Neural crest cell (in vitro differentiated cells): ENCODE data around the gene ADAMTS2. TPM values are rescaled to one million over a fixed set of nuclear protein-coding genes. Genes with fewer than 3 reads are reported as not detected.

Experiments used
- DNase-seq: peaks from one replicate; pipeline ENCODE4 v3.0.0; 2021; ENCODE audit warnings: low read depth, mixed read lengths, low spot score
- H3K27ac Mint-ChIP-seq: one replicate; pipeline ENCODE4 v1.8.0; 2021; ENCODE audit warnings: mild to moderate bottlenecking, mixed read lengths; ENCODE audit not compliant: unreplicated experiment
- H3K27me3 Mint-ChIP-seq: 2 replicates; pipeline ENCODE4 v1.8.0; 2021; ENCODE audit warnings: low read depth, mild to moderate bottlenecking, mixed read lengths
- H3K36me3 Mint-ChIP-seq: 2 replicates; pipeline ENCODE4 v1.8.0; 2021; ENCODE audit warnings: low read depth, mild to moderate bottlenecking, mixed read lengths
- H3K4me1 Mint-ChIP-seq: 2 replicates; pipeline ENCODE4 v1.8.0; 2021; ENCODE audit warnings: mixed read lengths
- H3K4me3 Mint-ChIP-seq: one replicate; pipeline ENCODE4 v1.8.0; 2021; ENCODE audit warnings: mild to moderate bottlenecking, mixed read lengths
- H3K9me3 Mint-ChIP-seq: 2 replicates; pipeline ENCODE4 v1.8.0; 2021; ENCODE audit warnings: mixed read lengths
- CTCF ChIP-seq: fragments of 200-600 bp; sonication (generic); conservative IDR thresholded peaks from 2 replicates; pipeline ENCODE4 v1.5.0; 2021; ENCODE audit warnings: antibody characterized with exemption, mild to moderate bottlenecking
- total RNA-seq: library from RNA; stranded (reverse); gene quantifications from 2 replicates; pipeline ENCODE4 v1.2.1, GENCODE V29; 2021

Gene ADAMTS2
- total RNA-seq, 1 donor from 2014 or later, result 1.5 TPM

DNA sequence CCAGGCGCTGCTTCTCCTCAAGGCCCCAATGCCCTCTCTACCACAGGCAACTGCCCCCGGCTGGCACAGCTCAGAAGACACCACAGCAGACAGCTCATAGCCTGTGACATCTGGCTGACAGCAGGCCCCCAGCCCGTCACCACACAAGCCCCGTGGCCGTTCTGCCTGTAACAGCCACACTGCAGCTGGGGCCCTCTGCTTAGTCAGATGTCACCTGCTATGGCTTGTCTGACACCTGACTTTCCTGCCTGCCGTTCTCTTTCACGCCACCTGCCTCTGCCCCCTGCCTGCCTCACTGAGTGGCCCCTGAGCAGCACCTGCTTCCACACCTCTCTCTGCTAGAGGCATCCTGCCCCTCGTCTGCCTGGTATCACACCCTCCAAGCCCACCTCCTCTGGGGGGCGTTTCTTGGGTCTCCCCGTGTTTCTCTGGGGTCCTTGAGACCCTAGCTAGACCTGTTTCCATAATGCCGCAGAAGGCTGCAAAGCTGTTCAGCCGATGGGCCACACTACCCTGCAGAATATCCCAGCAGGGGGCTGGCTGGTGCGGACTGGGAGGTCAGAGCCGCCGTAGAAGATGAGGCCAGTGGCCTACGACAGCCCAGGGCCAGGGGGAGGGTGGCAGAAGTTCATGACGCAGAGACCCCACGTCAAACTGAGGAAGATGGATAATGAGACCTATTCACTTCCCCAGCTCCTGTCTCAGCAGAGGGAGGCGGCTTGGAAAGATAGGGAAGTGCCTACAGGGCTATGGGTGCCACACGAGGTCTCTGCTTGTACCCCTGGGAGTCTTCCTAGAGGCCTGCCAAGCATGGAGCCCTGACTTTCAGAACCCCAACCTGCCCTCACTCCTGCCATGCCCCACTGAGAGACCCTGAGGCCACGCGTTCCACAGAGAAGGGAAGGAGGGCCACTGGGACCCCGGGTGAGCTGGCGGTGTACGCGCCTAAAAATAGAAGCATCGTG, 190.0 kb downstream of the ADAMTS2 start:
- Mint-ChIP-seq H3K9me3 (no peaks in the 10 kb centered on the region), H3K36me3 (no peaks in the 10 kb centered on the region), H3K4me3 (no peak overlapping the region), H3K27me3 (no peaks in the 10 kb centered on the region), H3K4me1 (peaks cover 14% of the 10 kb centered on the region), H3K27ac (peak overlapping the region; percentile 90)
- no peak for TF ChIP-seq CTCF
- DNase-seq, result no peak

DNA sequence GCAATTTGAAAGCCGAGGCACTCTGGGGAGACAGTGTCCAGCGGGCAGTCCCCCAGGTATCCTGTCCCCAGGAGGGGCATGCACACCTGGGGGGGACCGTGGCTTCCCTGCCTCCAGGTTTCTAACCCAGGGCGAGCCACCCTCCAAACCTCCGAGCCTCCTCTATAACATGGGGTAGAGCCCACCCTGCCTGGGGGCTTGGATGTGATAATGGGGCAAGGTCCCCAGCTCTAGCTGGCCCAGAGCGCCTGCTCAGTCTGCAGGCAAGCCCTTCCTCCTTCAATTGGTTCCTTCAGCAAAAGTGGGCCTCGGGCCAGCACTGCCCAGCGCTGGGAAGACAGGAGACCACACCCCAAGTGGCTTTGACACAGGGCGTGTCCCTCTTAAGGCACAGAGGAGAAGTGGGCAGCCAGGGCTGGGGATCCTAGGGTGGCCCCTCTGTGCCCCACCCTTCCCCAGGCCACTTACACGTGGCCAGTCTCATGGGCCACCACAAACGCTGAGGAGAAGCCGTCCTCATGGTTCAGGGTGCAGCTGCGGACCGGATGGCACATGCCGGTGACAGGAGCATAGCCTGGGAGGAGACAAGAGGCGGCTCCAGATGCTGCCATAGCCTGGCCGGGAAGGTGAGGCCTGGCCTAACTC, 190.8 kb downstream of the ADAMTS2 start:
- Mint-ChIP-seq H3K9me3 (no peaks in the 10 kb centered on the region), H3K36me3 (no peaks in the 10 kb centered on the region), H3K4me1 (peaks cover 16% of the 10 kb centered on the region), H3K27me3 (no peaks in the 10 kb centered on the region), H3K27ac (no peak overlapping the region), H3K4me3 (no peak overlapping the region)
- no peak for DNase-seq
- no peak for TF ChIP-seq CTCF

DNA sequence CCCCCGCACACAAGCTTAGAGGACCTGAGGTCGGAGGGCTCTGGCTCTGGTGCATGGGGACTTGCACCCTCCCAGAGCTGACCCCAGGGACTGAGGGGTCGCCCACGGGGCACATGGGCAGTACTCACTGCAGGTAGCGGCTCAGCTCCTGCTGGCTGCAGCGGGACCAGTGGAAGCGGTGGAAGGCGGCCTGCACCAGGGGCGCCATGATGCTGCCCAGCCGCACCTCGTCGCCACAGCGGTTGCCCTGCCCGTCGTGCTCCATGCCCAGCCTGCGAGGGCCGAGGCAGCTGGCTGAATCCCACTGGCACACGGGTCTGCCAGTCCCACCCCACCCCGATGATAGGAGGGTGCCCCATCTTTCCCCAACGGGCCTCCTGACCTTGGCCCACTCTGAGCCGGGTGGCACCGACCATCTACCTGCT, 191.3 kb downstream of the ADAMTS2 start:
- H3K36me3 Mint-ChIP-seq, result no peaks in the 10 kb centered on the region
- no peak overlapping the region for H3K27ac Mint-ChIP-seq
- peaks cover 16% of the 10 kb centered on the region for H3K4me1 Mint-ChIP-seq
- DNase-seq, result no peak
- H3K9me3 Mint-ChIP-seq, result no peaks in the 10 kb centered on the region
- no peak overlapping the region for H3K4me3 Mint-ChIP-seq
- no peaks in the 10 kb centered on the region for H3K27me3 Mint-ChIP-seq
- TF ChIP-seq CTCF, result no peak

DNA sequence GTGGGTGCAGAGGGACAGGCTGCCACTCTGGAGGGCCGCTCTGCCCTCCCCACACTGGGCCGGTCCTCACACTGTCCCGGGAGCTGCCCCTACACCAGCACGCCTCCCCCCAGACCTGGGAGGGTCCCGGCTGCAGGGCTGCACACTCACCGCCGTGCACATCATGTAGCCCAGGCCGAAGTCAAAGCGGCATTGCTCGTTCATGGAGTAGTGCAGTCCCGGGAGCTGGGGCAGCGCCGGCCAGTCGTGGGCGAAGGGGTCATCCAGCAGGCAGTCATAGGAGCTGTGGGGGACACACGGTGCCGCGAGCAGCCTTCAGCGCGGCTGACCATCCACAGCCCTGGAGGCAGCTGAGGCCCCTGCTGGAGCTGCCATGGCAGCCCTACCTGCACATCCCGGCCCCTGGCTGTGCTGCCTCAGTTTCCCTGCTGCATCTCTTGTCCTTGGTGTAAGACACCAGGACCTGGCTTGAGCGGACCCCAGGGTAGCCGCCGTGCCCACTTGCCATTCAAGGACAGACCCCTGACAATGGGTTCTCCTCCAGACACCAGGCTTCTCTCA, 191.8 kb downstream of the ADAMTS2 start:
- Mint-ChIP-seq H3K27me3 (no peaks in the 10 kb centered on the region), H3K27ac (no peak overlapping the region), H3K36me3 (no peaks in the 10 kb centered on the region), H3K4me3 (no peak overlapping the region), H3K4me1 (peaks cover 16% of the 10 kb centered on the region), H3K9me3 (no peaks in the 10 kb centered on the region)
- DNase-seq, result no peak
- no peak for TF ChIP-seq CTCF

DNA sequence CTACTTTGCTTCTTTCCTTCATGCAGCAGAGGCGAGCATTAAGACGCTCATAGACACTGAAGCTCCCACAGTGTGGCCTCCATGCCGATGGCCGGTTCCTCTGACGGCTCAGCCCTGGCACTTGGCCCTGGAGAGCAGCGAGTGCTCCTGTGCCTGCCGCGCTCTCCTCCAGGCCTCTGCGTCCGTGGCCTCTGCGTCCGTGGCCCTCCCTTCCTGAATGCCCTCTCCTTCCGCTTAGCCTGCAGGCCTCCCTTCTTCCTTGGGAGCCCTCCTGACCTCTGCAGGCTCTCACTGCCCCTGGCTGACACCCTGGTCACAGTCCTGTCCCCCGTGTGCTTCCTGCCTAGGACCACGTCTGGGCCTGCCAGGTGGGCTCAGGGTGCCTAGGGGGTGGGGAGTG, 192.3 kb downstream of the ADAMTS2 start:
- Mint-ChIP-seq H3K36me3 (no peaks in the 10 kb centered on the region), H3K9me3 (no peaks in the 10 kb centered on the region), H3K27ac (no peak overlapping the region), H3K27me3 (no peaks in the 10 kb centered on the region), H3K4me3 (no peak overlapping the region), H3K4me1 (peaks cover 16% of the 10 kb centered on the region)
- TF ChIP-seq CTCF, result no peak
- no peak for DNase-seq
